Heart right ventricle (tissue), 16 donors: Measurements from ENCODE around the gene ATAD1. TPM values are rescaled to one million over a fixed set of nuclear protein-coding genes. Genes with fewer than 3 reads are reported as not detected.
"Not testable (repeated sequence)": the region's sequence is repeated elsewhere in the genome, so short reads cannot be mapped to it uniquely, and the experiment has no call there.

Experiments used
- ATAC-seq, 8 donors: fragments of 200-7000 bp; cut with Tn5 transposase; one replicate each; pipeline ENCODE4 v1.9.1; 2020; ENCODE audit warnings: mild to moderate bottlenecking in 8 of 8, moderate library complexity in 8 of 8, moderate number of reproducible peaks in 1 of 8
- DNase-seq, 2 donors: peaks; one replicate each; pipeline ENCODE4 v3.0.0-alpha.2; 2020
- H3K27ac ChIP-seq, 10 donors: fragments of 200-600 bp; sonication (generic) in 2 of 10; one replicate each; pipeline versions ENCODE4 v1.5.0 to v1.8.0; 2020 to 2022; ENCODE audit warnings: mild to moderate bottlenecking in 3 of 10
- H3K27me3 ChIP-seq, 7 donors: fragments of 200-600 bp; one replicate each; pipeline ENCODE4 v1.8.0; 2021 to 2022; ENCODE audit warnings: mild to moderate bottlenecking in 2 of 7
- H3K36me3 ChIP-seq, 9 donors: fragments of 200-600 bp; sonication (generic) in 1 of 9; one replicate each; pipeline versions ENCODE4 v1.5.0 to v1.8.0; 2020 to 2022; ENCODE audit warnings: mild to moderate bottlenecking in 2 of 9
- H3K4me1 ChIP-seq, 9 donors: fragments of 200-600 bp; sonication (generic) in 1 of 9; one replicate each; pipeline versions ENCODE4 v1.5.0 to v1.8.0; 2020 to 2022; ENCODE audit warnings: mild to moderate bottlenecking in 4 of 9
- H3K4me3 ChIP-seq, 10 donors: fragments of 200-600 bp; sonication (generic) in 2 of 10; one replicate each; pipeline versions ENCODE4 v1.5.0 to v1.8.0; 2020 to 2022; ENCODE audit warnings: mild to moderate bottlenecking in 7 of 10, moderate library complexity in 2 of 10
- H3K9me3 ChIP-seq, 11 donors: fragments of 200-600 bp in 10 of 11; sonication (generic) in 2 of 11; one replicate each; pipeline versions ENCODE4 v1.5.0 to v1.8.0; 2013 to 2022; ENCODE audit warnings: mild to moderate bottlenecking in 2 of 11, control low read depth in 1 of 11, moderate library complexity in 1 of 11
- WGBS, 2 donors: extraction: QIAGEN DNeasy Blood & Tissue Kit; methylation state at CpG; one replicate each; pipeline ENCODE4 v1.1.7; 2013; ENCODE audit warnings: inconsistent platforms in 1 of 2; 5-methylcytosine and 5-hydroxymethylcytosine counted together
- intact Hi-C, 10 donors: fragments of 100-400 bp; cut with DNase I; formaldehyde crosslinking; loops; one replicate each; pipeline versions ENCODE4 v1.11.1 to v1.14.2; 2022
- polyA plus RNA-seq, 2 donors: library from polyadenylated mRNA; stranded (reverse); fragments of 200-250 nt; gene quantifications; one replicate each; pipeline ENCODE4 v1.2.3, GENCODE V29; 2013
- total RNA-seq, 10 donors: library from RNA; stranded (reverse); fragmentation: NEBNext Ultra II Directional in 3 of 10; extraction: Animal tissue kit (Norgen Biotek cat#: 25700) in 3 of 10; gene quantifications; one replicate each; pipeline versions ENCODE4 v1.2.1 to v1.2.4, GENCODE V29; 2021 to 2023
- TF ChIP-seq, protein P1 (sequence below), 9 donors: fragments of 200-600 bp; sonication (generic) in 2 of 9; IDR thresholded peaks; one replicate each; pipeline versions ENCODE4 v1.5.0 to v1.8.0; 2021 to 2022; ENCODE audit warnings: antibody characterized with exemption in 9 of 9, mild to moderate bottlenecking in 5 of 9, moderate library complexity in 1 of 9
- donor health status: Arrhythmogenic right ventricular cardiomyopathy.
- donor health status: ischemic (EF 13 %, LVEDD 7.1; RV severe dilation, severe dysfunction).
- donor health status: healthy with polysubstance abuse.
- donor health status: DM: no; HTN: yes; CAD: no.
- donor health status: DM: no; HTN: no; CAD: no.
- donor health status: ischemic (EF 25% LVEDD 6.9; RV normal size, moderate dysfunction).
- donor health status: ischemic (EF 25% LVEDD 5.7; RV mildly dilated, moderate dysfunction).
- donor health status: healthy.
- donor health status: DM: yes; HTN: yes; CAD: no.
- donor health status: Ischemic cardiomyopathy.
- donor health status: ischemic (EF 35%, LVEDD 5.7; RV mildly dilated, moderate dysfunction).
- donor health status: nonischemic (EF 11% LVEDD 7.7; RV severe dilation, severe dysfunction).
- donor health status: DM: yes; HTN: yes; CAD: no.
- donor health status: PGD.
- donor health status: ischemic (EF 29% LVEDD 5.4; RV normal size, mild dysfunction).
- donor health status: nonischemic (EF 23%, LVEDD 6.1; RV moderate dilation, normal function).

The ATAD1 gene
- total and polyA plus RNA-seq, 12 donors = 18.4 to 147 (median 97.8) TPM

DNA sequence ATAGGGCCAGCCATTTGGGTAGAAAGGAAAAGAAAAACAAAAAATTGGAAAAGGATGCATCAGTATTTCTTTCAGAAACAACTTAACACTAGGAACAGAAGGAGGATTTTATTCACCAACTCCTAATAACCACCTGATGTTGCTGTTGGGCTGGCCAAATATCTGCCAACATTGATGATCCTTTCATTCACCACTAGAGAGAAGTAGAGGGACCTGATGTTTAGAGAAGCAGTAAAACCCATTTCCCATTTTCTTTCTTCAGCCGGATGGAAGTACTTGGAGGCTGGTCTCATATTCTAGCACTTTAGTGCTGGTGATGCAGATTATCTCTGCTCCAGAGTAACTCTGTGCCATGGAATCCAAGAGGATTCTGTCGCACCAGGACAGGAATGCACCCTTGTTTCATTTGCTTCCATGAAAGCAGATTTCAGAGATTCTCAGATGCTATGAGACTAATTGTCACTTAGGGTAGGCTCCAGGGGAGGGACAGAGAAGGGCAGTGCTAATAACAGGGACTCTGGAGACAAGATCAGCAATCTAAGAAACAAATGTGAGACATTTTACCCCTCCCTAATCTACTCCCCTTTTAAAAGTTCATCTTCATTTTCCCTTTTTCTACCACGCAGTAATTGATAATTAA lies 42.2 kb upstream of the ATAD1 start:
- Histone ChIP-seq H3K4me3 (no peak overlapping the region), H3K9me3 (peaks cover 0 to 5% (median 0%) of the 10 kb centered on the region in 11 donors), H3K4me1 (peaks cover 0 to 20% (median 16%) of the 10 kb centered on the region in 9 donors), H3K27me3 (no peaks in the 10 kb centered on the region), H3K36me3 (no peaks in the 10 kb centered on the region), H3K27ac (peak overlapping the region in 6 of 10 donors; percentile 20 to 99 (median 94))
- 27 to 33% methylated on average over 3 of the region's 3 CpGs for WGBS, 2 donors
- ATAC-seq (no peak), DNase-seq (peak in 1 of 2 donors; percentile 18)
- TF ChIP-seq, protein P1, sequence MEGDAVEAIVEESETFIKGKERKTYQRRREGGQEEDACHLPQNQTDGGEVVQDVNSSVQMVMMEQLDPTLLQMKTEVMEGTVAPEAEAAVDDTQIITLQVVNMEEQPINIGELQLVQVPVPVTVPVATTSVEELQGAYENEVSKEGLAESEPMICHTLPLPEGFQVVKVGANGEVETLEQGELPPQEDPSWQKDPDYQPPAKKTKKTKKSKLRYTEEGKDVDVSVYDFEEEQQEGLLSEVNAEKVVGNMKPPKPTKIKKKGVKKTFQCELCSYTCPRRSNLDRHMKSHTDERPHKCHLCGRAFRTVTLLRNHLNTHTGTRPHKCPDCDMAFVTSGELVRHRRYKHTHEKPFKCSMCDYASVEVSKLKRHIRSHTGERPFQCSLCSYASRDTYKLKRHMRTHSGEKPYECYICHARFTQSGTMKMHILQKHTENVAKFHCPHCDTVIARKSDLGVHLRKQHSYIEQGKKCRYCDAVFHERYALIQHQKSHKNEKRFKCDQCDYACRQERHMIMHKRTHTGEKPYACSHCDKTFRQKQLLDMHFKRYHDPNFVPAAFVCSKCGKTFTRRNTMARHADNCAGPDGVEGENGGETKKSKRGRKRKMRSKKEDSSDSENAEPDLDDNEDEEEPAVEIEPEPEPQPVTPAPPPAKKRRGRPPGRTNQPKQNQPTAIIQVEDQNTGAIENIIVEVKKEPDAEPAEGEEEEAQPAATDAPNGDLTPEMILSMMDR (IDR thresholded peaks at IDR 0.05) = peak; percentile 17 to 69 (median 52)
- intact Hi-C loops = loop anchor here in 9 of 10 donors (1.0 to 10.0 kb wide), 17 partner anchors 95 to 692 kb away; no protein-coding TSS in a partner anchor

DNA sequence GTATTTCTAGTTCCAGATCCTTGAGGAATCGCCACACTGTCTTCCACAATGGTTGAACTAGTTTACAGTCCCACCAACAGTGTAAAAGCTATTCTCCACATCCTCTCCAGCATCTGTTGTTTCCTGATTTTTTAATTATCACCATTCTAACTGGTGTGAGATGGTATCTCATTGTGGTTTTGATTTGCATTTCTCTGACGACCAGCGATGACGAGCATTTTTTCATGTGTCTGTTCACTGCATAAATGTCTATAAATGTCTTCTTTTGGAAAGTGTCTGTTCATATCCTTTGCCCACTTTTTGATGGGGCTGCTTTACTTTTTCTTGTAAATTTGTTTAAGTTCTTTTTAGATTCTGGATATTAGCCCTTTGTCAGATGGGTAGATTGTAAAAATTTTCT lies 37.6 kb upstream of the ATAD1 start:
- not testable (repeated sequence) for H3K27me3 ChIP-seq, H3K36me3 ChIP-seq, H3K4me3 ChIP-seq, H3K9me3 ChIP-seq, ATAC-seq, DNase-seq, H3K27ac ChIP-seq
- intact Hi-C loops = loop anchor here in 4 of 10 donors (2.0 to 10.0 kb wide), 5 partner anchors 257 to 699 kb away; no protein-coding TSS in a partner anchor
- H3K4me1 ChIP-seq = peaks cover 0 to 14% (median 6%) of the 10 kb centered on the region in 9 donors
- 88 to 97% methylated on average over 4 of the region's 4 CpGs for WGBS, 2 donors

DNA sequence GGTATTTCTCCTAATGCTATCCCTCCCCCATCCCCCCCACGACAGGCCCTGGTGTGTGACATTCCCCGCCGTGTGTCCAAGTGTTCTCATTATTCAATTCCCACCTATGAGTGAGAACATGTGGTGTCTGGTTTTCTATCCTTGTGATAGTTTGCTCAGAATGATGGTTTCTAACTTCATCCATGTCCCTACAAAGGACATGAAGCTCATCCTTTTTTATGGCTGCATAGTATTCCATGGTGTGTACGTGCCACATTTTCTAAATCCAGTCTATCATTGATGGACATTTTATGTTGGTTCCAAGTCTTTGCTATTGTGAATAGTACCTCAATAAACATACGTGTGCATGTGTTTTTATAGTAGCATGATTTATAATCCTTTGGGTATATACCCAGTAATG lies 37.2 kb upstream of the ATAD1 start:
- H3K27me3 ChIP-seq, H3K36me3 ChIP-seq, H3K27ac ChIP-seq, H3K4me3 ChIP-seq, DNase-seq, ATAC-seq, H3K9me3 ChIP-seq: not testable (repeated sequence)
- peaks cover 0 to 10% (median 3%) of the 10 kb centered on the region in 9 donors for H3K4me1 ChIP-seq
- intact Hi-C loops = loop anchor here in 4 of 10 donors (2.0 to 10.0 kb wide), 5 partner anchors 257 to 700 kb away; no protein-coding TSS in a partner anchor
- whole genome bisulfite sequencing, 2 donors = 94 to 95% methylated on average over 5 of the region's 5 CpGs

DNA sequence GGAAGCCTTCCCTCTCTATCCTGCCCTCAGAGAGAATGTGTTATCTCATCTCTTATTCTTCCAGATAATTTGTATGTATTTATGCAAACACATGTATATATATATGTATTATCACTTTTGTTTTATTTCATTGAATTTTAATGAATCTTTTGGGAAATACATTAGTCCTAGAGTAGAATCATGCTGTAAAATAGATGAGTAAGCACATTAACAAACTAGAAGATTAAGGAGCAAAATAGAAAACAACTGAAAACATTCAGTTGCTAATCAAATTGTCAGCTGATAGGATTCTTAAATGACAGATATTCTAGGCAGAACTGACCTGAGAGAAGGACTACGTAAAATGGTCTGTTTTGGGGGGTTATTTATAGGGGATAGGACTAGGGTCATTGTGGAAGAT lies 34.1 kb upstream of the ATAD1 start:
- Histone ChIP-seq H3K4me1 (peaks cover 0 to 5% (median 0%) of the 10 kb centered on the region in 9 donors), H3K9me3 (peaks cover 0 to 5% (median 0%) of the 10 kb centered on the region in 11 donors), H3K4me3 (no peak overlapping the region), H3K36me3 (no peaks in the 10 kb centered on the region), H3K27ac (no peak overlapping the region), H3K27me3 (no peaks in the 10 kb centered on the region)
- WGBS, 2 donors = 91 to 94% methylated on average over 1 of the region's 1 CpG
- TF ChIP-seq, protein P1 (IDR thresholded peaks at IDR 0.05) = no peak
- ATAC-seq (no peak), DNase-seq (no peak)
- intact Hi-C loops = loop anchor here in 4 of 10 donors (5.0 to 10.0 kb wide), 3 partner anchors 263 to 700 kb away; no protein-coding TSS in a partner anchor

DNA sequence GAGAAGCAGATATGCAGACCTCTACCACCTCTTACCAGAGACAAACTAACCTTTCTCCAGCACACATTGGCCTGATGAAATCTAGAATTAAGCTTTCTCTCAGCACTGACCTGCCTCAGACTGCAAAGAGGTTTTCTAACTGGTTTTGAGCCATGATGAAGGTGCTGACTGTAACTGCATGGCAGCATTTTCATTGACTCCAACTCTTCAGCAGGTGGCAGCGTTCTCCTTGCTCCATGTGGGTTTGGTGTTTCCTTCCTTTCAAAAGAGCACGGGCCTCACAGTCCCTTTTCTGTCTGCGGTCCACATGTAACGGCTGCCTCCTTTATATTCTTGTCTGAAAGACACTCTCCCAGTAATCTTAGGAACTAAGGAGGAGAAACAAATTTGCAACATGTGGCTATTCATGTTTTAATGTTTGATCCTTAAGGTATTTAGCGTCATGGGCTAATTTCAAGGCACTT lies 32.7 kb upstream of the ATAD1 start:
- ATAC-seq = peak; percentile 79 to 98 (median 92)
- WGBS, 2 donors = 14 to 15% methylated on average over 5 of the region's 5 CpGs
- Histone ChIP-seq H3K4me3 (no peak overlapping the region), H3K36me3 (no peaks in the 10 kb centered on the region), H3K9me3 (peaks cover 0 to 4% (median 0%) of the 10 kb centered on the region in 11 donors), H3K27me3 (no peaks in the 10 kb centered on the region), H3K4me1 (peaks cover 0 to 5% (median 0%) of the 10 kb centered on the region in 9 donors), H3K27ac (no peak overlapping the region)
- TF ChIP-seq, protein P1 (IDR thresholded peaks at IDR 0.05) = peak; percentile 37 to 79 (median 71)
- intact Hi-C loops = loop anchor here in 8 of 10 donors (2.0 to 10.0 kb wide), 4 partner anchors 264 to 702 kb away; no protein-coding TSS in a partner anchor
- peak; percentile 24 to 67 for DNase-seq
